Activated CD8-positive, alpha-beta memory T cell treated with anti-CD3 and anti-CD28 coated beads, Interleukin-2, amount 50 U/mL, for 4 hours (primary cell): ENCODE measurements around the gene SNAP25.

Experiments
- DNase-seq: peaks from one replicate; pipeline ENCODE4 v3.0.0-alpha.2; 2020

The SNAP25 gene

DNA sequence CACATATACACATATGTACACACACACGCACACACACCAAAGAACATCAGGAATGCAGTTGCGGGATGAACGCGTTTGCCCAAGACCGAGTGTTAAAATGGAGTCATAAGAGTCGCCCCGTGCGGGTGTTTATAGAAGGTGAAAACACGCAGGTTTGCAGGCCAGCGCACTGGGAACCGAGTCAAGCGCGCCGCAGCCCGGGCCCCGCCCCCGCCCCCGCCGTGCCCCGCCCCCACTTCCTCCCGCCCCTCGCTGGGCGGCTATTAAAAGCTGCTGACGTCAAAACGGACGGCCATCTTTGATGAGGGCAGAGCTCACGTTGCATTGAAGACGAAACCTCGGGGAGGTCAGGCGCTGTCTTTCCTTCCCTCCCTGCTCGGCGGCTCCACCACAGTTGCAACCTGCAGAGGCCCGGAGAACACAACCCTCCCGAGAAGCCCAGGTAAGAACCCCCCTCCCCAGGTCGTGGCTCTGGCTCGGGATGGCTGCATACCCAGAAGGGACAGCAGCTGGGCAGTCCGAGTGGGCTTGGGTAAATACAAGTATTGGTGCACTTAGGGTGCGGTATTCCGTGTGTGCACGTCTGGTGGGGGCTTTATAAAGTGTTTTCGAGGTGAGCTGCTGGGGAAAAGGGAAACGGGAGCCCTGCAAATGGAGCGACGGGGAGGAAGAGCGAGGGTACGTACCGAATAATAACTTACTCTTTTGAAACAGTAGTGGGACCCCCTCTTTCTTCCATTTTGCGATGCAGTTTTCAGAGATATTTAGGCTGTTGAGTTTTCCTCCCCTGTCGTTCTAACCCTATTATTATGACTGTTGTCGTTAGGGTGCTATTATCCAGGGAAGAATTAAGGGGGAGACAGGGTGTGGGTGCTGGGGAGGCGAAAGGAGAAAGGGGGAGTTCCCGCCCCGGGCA is at the start of gene SNAP25:
TSS of gene SNAP25 (plus strand) at position 295 of the 916 bp plus-strand sequence. CDS start 56,662 bp downstream, outside the sequence.
- no peak for DNase-seq

DNA sequence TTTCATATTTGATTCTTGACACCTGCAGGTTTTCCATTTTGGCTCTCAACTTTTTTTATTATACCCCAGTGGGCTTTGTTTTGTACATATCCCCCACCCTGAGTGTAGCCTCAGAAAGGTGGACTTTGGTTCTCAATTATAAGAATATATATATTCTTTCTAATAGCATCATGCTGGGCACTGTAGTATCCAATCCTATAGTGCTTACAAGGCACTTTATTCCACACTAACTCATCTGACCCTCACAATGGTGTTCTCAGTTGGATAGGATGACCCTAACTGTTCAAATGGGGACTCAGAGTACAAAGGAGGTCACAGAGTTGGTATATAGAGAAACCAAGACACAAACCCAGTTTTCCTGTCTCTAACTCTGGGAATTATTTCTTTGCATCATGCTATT is 48.9 kb upstream of the SNAP25 start:
- no peak for DNase-seq

DNA sequence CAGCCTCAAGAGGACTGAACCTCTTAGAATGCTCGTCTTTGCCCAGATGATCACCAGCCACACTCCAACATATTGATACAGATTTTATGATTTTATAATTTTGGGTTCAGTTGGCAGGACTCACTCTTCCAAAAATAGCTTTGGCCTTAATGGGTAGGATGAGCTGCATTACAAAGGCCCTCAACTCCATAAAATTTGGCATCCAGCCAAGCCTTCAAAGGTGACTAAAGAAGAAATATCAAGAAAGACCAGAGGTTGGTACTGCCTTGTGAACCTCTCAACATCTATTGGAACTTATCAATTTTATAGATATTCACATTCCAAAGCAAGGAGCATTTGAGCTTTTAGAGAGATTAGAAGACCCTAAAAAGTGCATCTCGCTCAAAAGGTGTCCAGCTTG is 48.4 kb upstream of the SNAP25 start:
- DNase-seq = no peak

DNA sequence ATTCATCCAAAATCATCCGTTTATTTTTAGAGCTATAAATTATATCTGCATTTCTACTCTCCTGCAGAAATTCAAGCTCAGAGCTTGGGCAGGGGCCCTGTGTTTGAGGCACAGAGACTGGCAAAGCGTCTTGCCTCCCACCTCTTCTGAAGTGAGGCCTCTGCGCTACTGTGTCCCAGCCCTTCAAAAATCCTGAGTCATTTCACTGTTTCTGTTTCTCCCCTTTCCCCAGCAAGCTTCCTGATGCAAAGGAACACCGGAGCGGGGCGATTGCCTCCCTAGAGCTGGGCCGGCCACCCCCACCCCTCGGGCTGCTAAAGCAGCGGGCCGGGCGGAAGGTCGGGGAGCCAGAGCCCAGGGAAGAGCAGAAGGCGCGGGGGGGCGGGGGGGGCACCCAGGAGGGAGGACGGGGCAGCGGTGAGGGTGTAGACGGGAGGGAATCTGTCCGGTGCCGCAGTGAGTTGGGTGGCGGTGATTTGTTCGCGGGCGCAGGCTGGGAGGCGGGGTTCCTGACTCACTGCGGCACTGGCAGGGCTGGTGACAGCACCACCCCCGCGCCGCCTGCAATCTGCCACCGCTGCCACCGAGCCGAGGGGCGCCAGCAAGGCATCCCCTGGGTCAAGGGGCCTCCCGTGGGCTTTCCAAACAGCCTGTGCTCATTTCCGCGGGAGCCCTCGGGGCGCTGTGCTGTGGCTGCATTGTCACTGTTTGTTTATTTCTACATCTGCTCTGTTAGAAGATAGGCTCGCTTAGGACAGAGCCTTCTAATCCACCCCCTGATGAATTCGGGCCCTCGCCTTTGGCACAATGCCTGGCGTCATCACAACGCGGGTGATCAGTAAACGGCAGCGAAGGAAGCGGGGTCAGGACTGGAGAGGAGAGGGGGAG is 46.5 kb upstream of the SNAP25 start:
- DNase-seq = peak; percentile 20

DNA sequence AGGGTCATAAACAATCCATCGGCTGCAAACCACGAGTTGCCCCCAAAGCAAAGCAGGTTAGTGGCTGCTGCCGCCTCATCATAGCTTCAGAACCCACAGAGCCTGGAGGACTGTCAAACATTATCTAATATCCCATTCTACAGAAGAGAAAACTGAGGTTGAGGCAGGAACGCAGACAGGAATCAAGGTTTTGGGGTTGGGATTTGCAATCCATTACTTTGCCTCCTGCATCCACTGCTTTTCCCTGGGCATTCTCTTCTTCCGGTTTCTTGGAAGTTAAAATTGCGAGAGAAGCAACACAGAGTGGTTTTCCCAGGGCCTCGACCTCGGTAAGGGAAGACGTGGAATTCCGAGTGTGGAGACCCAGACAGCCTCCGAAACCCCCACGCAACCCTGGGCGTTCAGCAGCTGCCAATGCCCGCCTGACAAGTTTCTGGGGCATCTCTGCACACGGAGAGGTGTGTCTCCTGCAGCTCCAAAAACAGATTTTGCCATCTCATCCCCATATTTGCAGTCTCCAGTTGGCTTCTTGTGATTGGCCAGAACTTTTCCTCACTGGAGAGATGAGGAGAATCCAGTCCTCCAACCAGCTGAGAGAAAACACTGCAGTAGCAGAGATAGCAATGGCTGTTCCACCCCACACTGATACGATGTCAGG is 45.5 kb upstream of the SNAP25 start:
- DNase-seq = no peak

DNA sequence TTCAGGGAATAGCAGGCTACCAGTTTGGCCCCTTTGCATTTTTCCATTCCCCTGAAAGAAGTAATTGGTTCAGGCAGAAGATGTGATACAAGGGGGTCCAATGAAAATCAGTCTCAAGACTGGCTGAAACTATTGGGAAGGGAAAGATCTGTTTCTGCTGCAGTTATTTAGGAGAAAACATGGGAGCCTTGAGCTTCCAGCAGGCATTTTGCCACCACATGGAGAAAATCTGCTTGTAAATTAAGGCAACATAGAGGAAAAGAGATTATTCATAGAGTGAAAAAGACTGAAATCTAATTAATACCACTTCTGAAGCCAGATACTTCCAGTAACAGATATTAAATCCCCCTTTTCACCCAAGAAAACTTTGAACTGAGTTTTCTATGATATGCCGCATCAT is 44.2 kb upstream of the SNAP25 start:
- DNase-seq = no peak

DNA sequence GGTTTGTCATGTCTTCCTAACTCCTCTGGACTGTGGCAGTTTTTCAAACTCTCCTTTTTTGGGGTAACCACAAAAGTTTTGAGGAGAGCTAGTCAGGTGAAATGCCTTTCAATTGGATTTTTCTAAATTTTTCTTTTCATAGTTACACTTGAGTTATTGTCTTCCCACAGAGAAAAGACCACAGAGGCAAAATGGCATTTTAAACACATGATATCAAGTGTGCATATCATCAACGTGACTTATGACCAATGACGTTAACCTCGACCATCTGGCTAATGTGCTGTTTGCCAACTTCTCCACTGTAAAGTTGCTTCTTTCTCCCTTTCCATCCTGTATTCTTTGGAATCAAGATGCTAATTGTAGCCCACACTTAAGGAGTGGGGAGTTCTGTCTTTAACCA is 41.3 kb upstream of the SNAP25 start:
- DNase-seq = no peak

DNA sequence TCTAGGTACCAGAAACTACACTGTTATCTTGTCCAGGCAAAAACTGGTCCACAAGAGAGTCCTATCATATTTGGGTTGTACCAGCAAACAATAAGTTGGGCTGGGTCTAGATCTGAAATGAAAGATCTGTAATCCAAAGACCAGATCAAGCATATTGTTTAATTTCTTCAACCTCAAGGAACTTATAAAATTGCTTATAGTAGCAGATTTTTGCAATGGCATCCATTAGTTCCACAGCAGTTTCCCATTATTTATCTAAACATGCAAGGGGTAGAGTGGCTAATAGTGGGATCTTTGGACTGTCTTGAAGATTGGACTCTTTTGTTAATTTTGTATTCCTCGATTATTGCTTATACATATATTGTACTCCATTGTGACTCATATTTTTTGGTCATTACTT is 40.5 kb upstream of the SNAP25 start:
- DNase-seq = no peak

DNA sequence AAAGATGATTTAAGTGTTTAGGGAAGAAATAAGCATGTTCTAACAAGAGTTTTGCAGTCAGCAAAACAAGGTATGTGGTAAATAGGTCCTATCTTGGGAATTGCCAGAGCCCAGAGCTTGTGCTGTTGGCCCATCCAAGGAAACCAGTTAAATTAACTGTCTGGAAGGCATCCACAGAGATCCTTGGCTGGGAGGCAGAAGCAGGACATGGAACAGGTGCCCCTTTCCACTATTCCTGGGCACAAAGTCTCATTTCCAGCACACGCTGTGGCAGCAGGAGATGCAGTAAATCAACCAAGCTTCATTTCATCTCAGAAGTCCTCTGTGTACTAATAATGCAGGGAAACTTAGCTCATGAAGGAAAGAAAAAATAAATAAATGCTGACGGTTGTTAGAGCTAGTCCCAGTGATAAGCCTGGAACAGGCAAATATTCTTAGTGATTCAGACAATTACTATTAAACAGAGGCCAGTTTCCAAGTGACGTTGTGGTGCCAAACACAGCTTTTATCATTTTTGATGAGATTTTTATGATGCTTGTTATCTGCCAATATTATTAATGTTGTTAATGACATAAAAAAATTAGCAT is 39.8 kb upstream of the SNAP25 start:
- DNase-seq = no peak

DNA sequence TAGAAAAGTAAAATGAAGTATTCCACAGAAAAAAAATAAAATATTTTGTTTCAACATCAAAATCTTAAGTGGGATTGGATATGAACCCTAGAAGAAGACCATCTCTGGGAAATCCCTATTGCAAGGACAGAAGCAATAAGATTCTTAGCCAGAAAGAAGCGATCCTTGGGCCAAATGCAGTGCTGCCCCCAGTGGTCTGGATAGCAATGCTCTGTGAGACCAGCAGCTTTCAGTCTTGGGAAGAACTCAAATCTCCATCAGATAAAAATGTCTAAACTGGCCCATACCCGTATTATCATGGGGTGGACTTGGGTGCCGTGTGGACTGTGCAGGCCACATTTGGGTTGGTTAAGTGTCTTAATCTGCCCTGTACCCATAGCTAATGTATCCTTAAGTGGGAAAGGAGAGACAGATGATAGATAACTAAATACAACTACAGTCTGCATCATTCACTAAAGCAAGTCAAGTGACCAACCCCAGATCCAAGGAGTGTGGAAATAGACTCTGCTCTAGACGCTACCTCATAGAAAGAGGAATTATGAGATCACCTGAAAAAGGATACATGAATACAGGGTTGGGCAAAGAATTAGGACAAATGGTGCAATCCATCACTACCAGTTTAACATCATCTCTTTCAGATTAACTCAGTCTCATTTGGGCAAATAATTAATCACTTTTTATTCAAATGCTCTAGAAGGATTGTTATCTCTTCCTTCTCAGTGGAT is 38.9 kb upstream of the SNAP25 start:
- no peak for DNase-seq

DNA sequence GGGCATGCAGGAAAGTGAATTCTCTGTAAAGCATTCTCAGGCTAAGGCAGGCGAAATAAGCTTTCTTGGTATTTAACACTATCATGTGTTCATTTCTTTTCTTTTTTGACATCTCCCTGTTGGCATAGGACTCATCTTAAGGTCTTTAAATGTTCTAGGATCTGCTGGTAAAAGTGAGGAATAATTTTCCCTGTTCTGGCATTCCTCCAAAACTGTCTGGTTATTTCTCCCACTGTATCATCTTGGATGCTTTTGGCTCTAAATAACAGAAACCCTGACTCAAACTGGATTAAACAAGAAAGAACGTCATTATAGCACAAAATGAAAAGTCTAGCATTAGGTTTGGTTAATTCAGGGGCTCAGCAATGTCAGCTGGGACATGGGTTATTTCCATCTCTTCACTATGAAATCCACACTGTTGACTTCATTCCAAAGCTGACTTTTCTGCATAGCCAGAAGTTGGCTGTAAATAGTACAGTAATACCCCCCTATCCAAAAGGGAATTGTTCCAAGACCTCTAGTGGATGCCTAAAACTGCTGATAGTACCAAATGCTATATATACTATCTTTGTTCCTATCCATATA is 37.9 kb upstream of the SNAP25 start:
- no peak for DNase-seq

DNA sequence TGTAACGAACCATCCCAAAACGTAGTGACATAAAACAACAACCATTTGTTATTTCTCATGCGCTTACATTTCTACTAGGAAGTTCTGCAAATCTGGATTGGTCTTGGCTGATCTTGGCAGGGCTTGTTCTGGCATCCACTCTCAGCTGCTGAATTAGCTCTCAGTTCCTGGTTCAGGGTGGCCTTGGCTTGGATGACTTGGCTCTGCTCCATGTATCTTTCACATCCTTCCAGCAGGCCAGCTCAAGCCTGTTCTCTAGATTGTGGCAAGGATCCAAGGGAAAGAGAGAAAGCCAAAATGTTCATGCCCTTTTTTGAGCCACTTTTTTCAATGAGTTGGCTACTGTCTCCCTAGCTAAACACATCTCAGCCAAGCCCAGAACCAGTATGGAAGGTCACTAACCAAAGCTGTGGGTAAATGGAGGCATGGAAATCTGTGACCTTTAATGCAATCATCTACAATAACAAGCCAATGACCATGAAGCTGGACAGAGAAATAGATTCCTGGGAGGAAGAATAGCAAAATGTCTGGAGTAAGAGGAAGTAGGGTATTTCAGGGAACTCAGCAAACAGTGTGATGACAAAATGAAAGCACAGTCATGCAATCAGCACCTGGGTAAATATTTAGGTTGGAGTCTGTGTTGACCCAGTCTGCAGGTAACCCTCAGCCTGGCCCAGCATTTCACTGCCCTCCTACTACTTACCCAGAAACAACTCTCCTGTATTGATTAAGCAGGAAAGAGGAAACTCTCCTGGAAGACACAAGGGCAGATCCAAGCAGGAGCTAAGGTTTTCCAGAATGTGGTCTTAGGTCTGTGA is 32.7 kb upstream of the SNAP25 start:
- no peak for DNase-seq

DNA sequence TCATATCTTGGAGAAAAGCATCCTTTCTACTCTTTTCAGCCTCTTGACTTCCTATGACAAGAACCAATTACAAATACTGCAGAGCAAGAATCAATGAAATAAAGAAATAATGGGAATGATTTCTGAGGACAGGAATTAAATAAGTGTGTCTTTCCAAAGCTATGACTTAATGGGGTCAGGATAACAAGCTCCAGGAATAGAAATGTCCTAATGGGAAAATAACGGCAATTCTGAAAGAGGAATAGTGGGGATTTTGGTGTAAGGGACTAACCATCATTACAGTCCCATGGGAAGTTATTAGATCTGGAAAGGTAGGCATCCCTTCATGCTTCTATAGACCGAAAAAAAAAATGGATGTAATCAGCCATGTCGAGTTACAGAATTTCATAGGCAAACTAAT is 28.2 kb upstream of the SNAP25 start:
- no peak for DNase-seq

DNA sequence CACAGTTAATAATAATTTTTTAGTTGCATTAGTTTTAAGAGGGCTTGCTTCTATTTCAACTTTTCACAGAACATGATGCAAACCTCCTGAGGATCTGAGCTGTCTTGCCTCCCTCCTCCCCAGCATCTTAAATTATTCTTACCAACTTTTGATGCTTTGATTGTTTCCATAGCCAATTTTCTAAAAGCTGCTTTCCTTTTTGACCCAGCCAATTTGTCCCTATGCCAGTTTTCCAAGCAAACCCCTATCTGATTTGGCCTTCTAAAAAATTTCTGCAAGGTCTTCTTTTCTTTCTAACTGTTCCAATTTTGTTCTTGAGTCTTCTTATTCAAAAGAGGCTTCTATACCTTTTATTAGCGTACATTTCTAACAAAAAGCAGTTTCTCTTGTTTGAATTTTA is 26.5 kb upstream of the SNAP25 start:
- no peak for DNase-seq

DNA sequence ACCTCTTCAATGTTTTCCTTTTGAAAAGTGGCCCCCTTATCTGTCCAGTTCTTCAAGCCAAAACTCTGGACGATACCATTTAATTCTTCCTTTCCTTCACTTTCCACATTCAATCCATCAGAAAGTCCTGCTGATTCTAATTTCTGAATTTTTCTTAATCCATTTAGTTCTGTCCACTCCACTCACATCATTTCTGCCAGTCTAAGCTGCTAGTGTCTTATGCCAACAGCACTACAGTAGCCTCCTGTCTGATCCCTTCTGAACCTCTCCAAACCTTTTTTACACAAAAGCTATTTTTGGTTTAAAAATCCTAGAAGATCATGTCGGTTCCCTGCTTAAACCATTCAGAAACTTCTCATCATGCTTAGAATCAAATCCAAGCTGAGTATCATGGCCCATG is 24.5 kb upstream of the SNAP25 start:
- DNase-seq = no peak

DNA sequence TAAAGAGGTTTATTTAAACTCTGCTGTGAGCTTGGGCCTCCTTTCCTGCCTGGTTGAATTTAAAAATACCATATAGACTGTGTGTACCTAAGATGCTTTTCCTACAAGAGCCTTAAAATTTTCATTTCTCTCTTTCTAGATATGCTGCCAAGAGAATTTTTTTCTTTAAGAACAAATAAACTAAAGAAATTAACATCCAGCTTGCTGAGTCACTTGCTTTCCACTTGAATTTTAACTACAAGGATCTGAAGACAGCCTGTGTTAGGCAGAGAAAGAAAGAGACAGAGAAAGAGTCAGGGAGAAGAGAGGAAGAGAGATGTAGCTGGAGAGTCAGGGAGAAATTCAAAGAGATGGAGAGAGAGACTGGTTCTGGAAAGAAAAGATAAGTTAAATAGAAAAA is 18.3 kb upstream of the SNAP25 start:
- DNase-seq = no peak

DNA sequence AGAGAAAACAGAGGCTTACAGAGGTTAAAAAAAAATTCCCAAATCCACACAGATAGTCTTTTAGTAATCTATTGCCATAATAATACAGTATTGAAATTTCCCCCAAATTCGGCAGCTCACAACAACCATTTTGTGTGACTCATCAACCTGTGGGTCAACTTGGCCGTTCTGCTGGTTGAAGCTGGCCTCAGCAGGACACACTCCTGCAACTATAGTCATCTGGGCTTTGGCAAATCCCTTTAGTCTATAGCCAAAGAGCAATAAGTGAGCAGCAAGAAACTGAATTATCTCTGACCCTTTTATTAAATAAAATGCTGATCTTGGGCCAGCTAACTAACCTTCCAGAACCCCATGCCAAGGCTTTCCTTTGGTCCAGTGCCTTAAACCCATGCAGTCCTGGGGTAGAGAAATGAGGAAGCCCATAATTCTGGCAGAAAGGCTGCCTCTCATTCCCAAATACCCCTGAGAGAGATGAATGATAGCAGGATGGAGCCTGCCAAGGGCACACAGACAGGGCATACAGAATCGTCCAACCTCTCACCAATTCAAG is 17.2 kb upstream of the SNAP25 start:
- DNase-seq = no peak

DNA sequence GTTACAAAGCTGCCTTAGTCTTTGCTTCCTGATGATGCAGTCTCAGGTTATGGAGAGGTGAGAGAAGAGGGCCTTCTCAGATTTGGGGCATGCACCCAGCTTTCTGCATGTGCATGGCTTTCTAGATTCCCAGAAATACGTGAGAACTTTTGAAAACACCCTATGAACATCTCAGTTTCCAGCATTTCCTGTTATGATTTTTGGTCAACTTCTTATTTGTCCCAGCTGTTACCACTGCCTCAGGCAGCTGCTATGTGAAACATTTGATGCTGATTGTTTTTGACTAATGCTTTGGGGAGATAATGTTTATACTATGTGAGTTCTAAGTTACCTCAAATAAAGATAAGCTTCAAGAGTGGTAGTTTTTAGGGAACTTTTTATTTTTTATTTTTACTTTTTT is 9.5 kb upstream of the SNAP25 start:
- DNase-seq = no peak

DNA sequence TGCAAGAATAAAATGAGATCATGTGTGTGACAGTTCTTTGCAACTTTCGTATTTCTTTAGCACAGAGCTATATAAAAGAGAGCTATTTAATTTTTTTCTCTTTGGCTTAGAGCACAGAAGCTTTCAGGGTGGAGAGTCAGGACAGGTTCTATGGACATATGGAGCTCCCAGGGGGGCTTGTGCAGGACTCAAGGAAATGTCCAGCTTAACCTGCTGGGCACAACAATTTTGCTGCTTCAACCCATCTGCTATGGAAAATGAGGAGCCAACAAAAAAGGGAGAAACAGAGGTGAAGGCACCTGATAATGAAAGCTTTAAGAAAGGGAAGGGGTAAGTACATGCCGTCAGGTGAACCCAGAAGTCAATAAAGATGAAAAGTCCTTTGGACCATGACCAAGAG is 5.1 kb upstream of the SNAP25 start:
- DNase-seq = no peak

DNA sequence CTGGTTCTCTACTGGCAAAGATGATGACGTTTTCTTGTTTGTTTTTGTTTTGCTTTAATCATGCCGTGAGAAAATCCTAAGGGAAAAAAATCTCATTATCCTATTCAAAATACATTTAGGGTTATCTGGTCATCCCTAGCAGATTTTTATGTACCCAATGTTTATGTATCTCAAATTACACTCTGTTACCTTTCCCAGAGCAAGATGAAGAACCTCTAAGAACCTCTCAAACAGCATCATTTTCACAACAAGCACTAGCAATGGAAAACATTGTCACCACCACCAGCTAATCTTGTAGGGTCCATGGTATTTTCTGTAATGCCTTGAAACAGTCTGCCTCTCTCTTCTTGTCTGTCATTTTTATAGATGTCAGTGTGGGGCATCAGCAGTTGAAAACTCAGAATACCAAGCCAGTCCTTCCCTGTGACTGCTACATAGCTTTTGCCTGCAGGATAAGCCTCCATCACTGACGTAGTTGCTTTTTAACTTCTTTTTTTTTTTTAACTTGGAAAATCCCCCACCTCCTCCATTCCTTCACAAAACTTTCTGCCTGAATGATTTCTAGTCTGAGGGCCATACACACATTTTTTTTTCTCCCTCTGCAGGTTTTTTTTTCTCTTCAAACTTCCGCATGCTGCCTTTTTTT is 2.4 kb upstream of the SNAP25 start:
- DNase-seq = no peak
